Activated CD4-positive, alpha-beta T cell treated with anti-CD3 and anti-CD28 coated beads, Interleukin-2, amount 50 U/mL, for 48 hours (primary cell): ENCODE measurements around the gene OR2AG1.

Experiments used
- DNase-seq, 2 experiments: peaks; one replicate each; pipeline ENCODE4 v3.0.0-alpha.2; 2020

OR2AG1 gene

GRCh38 chr11:6782720-6783119 lies at the start of gene OR2AG1:
TSS of gene OR2AG1 (plus strand) at chr11:6783020. CDS start at chr11:6785038, 2,018 bp downstream.
- DNase-seq = no peak

GRCh38 chr11:6733326-6734275 lies 49.2 kb upstream of the OR2AG1 start:
- DNase-seq = no peak

- no peak for DNase-seq
Observed at GRCh38 chr11:6734616-6735015, 48.2 kb upstream of the OR2AG1 start.

- DNase-seq = no peak
Observed at GRCh38 chr11:6735306-6735705, 47.5 kb upstream of the OR2AG1 start.

- no peak for DNase-seq
Observed at GRCh38 chr11:6736495-6737121, 46.2 kb upstream of the OR2AG1 start.

GRCh38 chr11:6737872-6738466 lies 44.9 kb upstream of the OR2AG1 start:
- peak; percentile 65 to 75 for DNase-seq

GRCh38 chr11:6738590-6738989 lies 44.2 kb upstream of the OR2AG1 start:
- DNase-seq = no peak

GRCh38 chr11:6742260-6742659 lies 40.6 kb upstream of the OR2AG1 start:
- peak in 1 of 2 experiments; percentile 46 for DNase-seq

GRCh38 chr11:6745018-6745417 lies 37.8 kb upstream of the OR2AG1 start:
- DNase-seq = no peak

- DNase-seq = no peak
Observed at GRCh38 chr11:6745465-6746015, 37.3 kb upstream of the OR2AG1 start.

GRCh38 chr11:6746086-6746618 lies 36.7 kb upstream of the OR2AG1 start:
- peak; percentile 43 to 46 for DNase-seq

GRCh38 chr11:6746626-6747025 lies 36.2 kb upstream of the OR2AG1 start:
- no peak for DNase-seq

GRCh38 chr11:6747097-6747668 lies 35.6 kb upstream of the OR2AG1 start:
- no peak for DNase-seq

- peak; percentile 47 to 49 for DNase-seq
Observed at GRCh38 chr11:6755303-6755952, 27.4 kb upstream of the OR2AG1 start.

GRCh38 chr11:6755953-6756347 lies 26.9 kb upstream of the OR2AG1 start:
- no peak for DNase-seq

- peak; percentile 58 to 67 for DNase-seq
Observed at GRCh38 chr11:6757373-6757967, 25.4 kb upstream of the OR2AG1 start.

GRCh38 chr11:6771926-6772893 lies 10.6 kb upstream of the OR2AG1 start, which contains the start of gene OR2AG2:
TSS of gene OR2AG2 (minus strand) at chr11:6771976. CDS start at chr11:6768957, 3,019 bp downstream.
- no peak for DNase-seq

- DNase-seq = no peak
Observed at GRCh38 chr11:6778518-6778917, 4.3 kb upstream of the OR2AG1 start.

- DNase-seq = no peak
Observed at GRCh38 chr11:6780829-6781228, 2.0 kb upstream of the OR2AG1 start.

- DNase-seq = no peak
Observed at GRCh38 chr11:6790546-6790945, 7.7 kb downstream of the OR2AG1 start.
